Measurements from ENCODE around the gene PPP1R12C. TPM values are rescaled to one million over a fixed set of nuclear protein-coding genes. Genes with fewer than 3 reads are reported as not detected.
"Not testable (repeated sequence)": the region's sequence is repeated elsewhere in the genome, so short reads cannot be mapped to it uniquely, and the experiment has no call there.

The PPP1R12C gene
- polyA plus RNA-seq: 100 to 1,000 TPM in 2 of 3 donors, 10 to 100 TPM in 1; 61.3 to 158 (median 123) TPM

- 0 to 1% (median 0%) methylated on average over 46 to 97 of the region's 97 CpGs for WGBS, 3 donors
Observed at GRCh38 chr19:55116859-55117662, at the start of gene PPP1R12C. PPP1R12C (minus strand) TSS chr19:55117637; CDS start chr19:55117543, 94 bp downstream.

GRCh38 chr19:55166530-55167268 is 49.3 kb upstream of the PPP1R12C start, which contains the start of gene DNAAF3:
DNAAF3 (minus strand) TSS chr19:55166613; CDS start chr19:55166413, 200 bp downstream.
- 1% methylated on average over 29 to 33 of the region's 33 CpGs for WGBS, 3 donors
- no peak within 1 kb of the TSS for H3K27ac ChIP-seq (ENCODE audit: low read depth, low read length)

More at GRCh38 chr19:55116859-55117662, at the start of gene PPP1R12C:
- H3K27ac ChIP-seq (ENCODE audit: low read depth, low read length): no peak within 1 kb of the TSS

GRCh38 chr19:55165952-55166529 is 48.6 kb upstream of the PPP1R12C start:
- H3K27ac ChIP-seq (ENCODE audit: low read depth, low read length): no peak overlapping the region
- WGBS, 3 donors: 1 to 2% (median 1%) methylated on average over 33 to 34 of the region's 34 CpGs

GRCh38 chr19:55161571-55162322 is 44.3 kb upstream of the PPP1R12C start:
- WGBS, 3 donors: 21 to 29% (median 21%) methylated on average over 50 to 61 of the region's 61 CpGs
- H3K27ac ChIP-seq (ENCODE audit: low read depth, low read length): no peak overlapping the region

- no peak overlapping the region for H3K27ac ChIP-seq (ENCODE audit: low read depth, low read length)
- WGBS, 3 donors: 13 to 21% (median 16%) methylated on average over 25 to 32 of the region's 32 CpGs
Observed at GRCh38 chr19:55160986-55161365, 43.5 kb upstream of the PPP1R12C start.

GRCh38 chr19:55160128-55160985 is 42.9 kb upstream of the PPP1R12C start:
- no peak overlapping the region for H3K27ac ChIP-seq (ENCODE audit: low read depth, low read length)
- WGBS, 3 donors: 3 to 5% (median 3%) methylated on average over 28 to 33 of the region's 33 CpGs

GRCh38 chr19:55158848-55159749 is 41.7 kb upstream of the PPP1R12C start:
- WGBS, 3 donors: 60 to 69% (median 61%) methylated on average over 17 to 18 of the region's 18 CpGs
- H3K27ac ChIP-seq (ENCODE audit: low read depth, low read length): no peak overlapping the region

GRCh38 chr19:55158423-55158822 is 41.0 kb upstream of the PPP1R12C start:
- WGBS, 3 donors: 54 to 65% (median 62%) methylated on average over 4 of the region's 4 CpGs
- no peak overlapping the region for H3K27ac ChIP-seq (ENCODE audit: low read depth, low read length)

- 29 to 42% (median 35%) methylated on average over 31 to 39 of the region's 39 CpGs for WGBS, 3 donors
Observed at GRCh38 chr19:55157064-55157908, 39.8 kb upstream of the PPP1R12C start, which contains the start of gene TNNI3. TNNI3 (minus strand) TSS chr19:55157732; CDS start chr19:55157589, 143 bp downstream.

GRCh38 chr19:55156202-55157063 is 39.0 kb upstream of the PPP1R12C start:
- no peak overlapping the region for H3K27ac ChIP-seq (ENCODE audit: low read depth, low read length)
- 3 to 7% (median 6%) methylated on average over 51 to 52 of the region's 52 CpGs for WGBS, 3 donors

More at GRCh38 chr19:55157064-55157908, 39.8 kb upstream of the PPP1R12C start, which contains the start of gene TNNI3:
- H3K27ac ChIP-seq (ENCODE audit: low read depth, low read length): no peak within 1 kb of the TSS

- 2 to 10% (median 5%) methylated on average over 5 of the region's 5 CpGs for WGBS, 3 donors
- H3K27ac ChIP-seq (ENCODE audit: low read depth, low read length): not testable (repeated sequence)
Observed at GRCh38 chr19:55155784-55156183, 38.3 kb upstream of the PPP1R12C start.

- WGBS, 3 donors: 82 to 87% (median 84%) methylated on average over 12 of the region's 12 CpGs
- H3K27ac ChIP-seq (ENCODE audit: low read depth, low read length): no peak overlapping the region
Observed at GRCh38 chr19:55153652-55154264, 36.3 kb upstream of the PPP1R12C start.

- no peak overlapping the region for H3K27ac ChIP-seq (ENCODE audit: low read depth, low read length)
Observed at GRCh38 chr19:55152017-55152416, 34.6 kb upstream of the PPP1R12C start.

Measured in adipose tissue (tissue), 3 donors.